IMR-90 (cell line): ENCODE results near the gene STYXL1. TPM values are rescaled to one million over a fixed set of nuclear protein-coding genes. Genes with fewer than 3 reads are reported as not detected.
A peak's percentile ranks its signal among the peaks of the same experiment; 100 is the strongest.

Experiments used
- ATAC-seq: fragments of 200-7000 bp; cut with Tn5 transposase; 2 replicates; pipeline ENCODE4 v1.9.1; 2020; ENCODE audit warnings: low read depth, mild to moderate bottlenecking, moderate library complexity
- BruUV-seq: library from RNA; stranded (reverse); fragments of 400-500 nt; replicated peaks from 2 replicates; lab custom pipeline; 2021; lab: Mats Ljungman, UMichigan
- CTCF ChIA-PET: fragments of 300-600 bp; formaldehyde crosslinking; extraction: SDS; loops from one replicate; lab custom pipeline; 2021; ENCODE audit warnings: antibody characterized with exemption; lab: Yijun Ruan, JAX
- POLR2A ChIA-PET: fragments of 300-600 bp; sonication (Branson Sonifier 250); formaldehyde crosslinking; loops from one replicate; lab custom pipeline; 2022; ENCODE audit warnings: antibody characterized with exemption; ENCODE audit not compliant: unreplicated experiment; lab: Charles Lee
- DNase-seq: peaks from one replicate; pipeline ENCODE4 v3.0.0; 2013
- H2AFZ ChIP-seq: replicated peaks from 2 replicates; pipeline ENCODE3; 2013; ENCODE audit warnings: low read length, mild to moderate bottlenecking; ENCODE audit not compliant: poor library complexity
- H2AK5ac ChIP-seq: 2 replicates; pipeline ENCODE4 v1.6.1; 2013; ENCODE audit warnings: low read depth, low read length, inconsistent platforms
- H2AK9ac ChIP-seq: replicated peaks from 2 replicates; pipeline ENCODE3; 2013; ENCODE audit warnings: mild to moderate bottlenecking, low read depth, low read length, moderate library complexity; ENCODE audit not compliant: poor library complexity
- H2BK120ac ChIP-seq: 2 replicates; pipeline ENCODE4 v1.6.1; 2013; ENCODE audit warnings: low read depth, low read length, inconsistent platforms
- H2BK15ac ChIP-seq: 3 replicates; pipeline ENCODE4 v1.6.1; 2013; ENCODE audit warnings: low read depth, low read length, inconsistent platforms
- H2BK20ac ChIP-seq: 2 replicates; pipeline ENCODE4 v1.6.1; 2013; ENCODE audit warnings: low read depth, mild to moderate bottlenecking, inconsistent platforms, low read length, moderate library complexity
- H2BK5ac ChIP-seq: 2 replicates; pipeline ENCODE4 v1.6.1; 2013; ENCODE audit warnings: mild to moderate bottlenecking, low read depth, low read length, inconsistent platforms; ENCODE audit not compliant: poor library complexity, severe bottlenecking
- H3K14ac ChIP-seq: replicated peaks from 2 replicates; pipeline ENCODE4 v1.6.1; 2013; ENCODE audit warnings: low read depth, low read length, inconsistent platforms
- H3K18ac ChIP-seq: 2 replicates; pipeline ENCODE4 v1.6.1; 2013; ENCODE audit warnings: low read depth, low read length, control low read depth
- H3K23ac ChIP-seq: 2 replicates; pipeline ENCODE4 v1.6.1; 2013; ENCODE audit warnings: low read depth, low read length, inconsistent platforms
- H3K27ac ChIP-seq: 2 replicates; pipeline ENCODE4 v1.5.1; 2013; ENCODE audit warnings: mild to moderate bottlenecking, control low read depth, low read length; ENCODE audit not compliant: insufficient read depth
- H3K27me3 ChIP-seq: 2 replicates; pipeline ENCODE4 v1.6.1; 2013; ENCODE audit warnings: low read length; ENCODE audit not compliant: control insufficient read depth, insufficient read depth
- H3K36me3 ChIP-seq: 2 replicates; pipeline ENCODE4 v1.6.1; 2013; ENCODE audit warnings: low read length, mixed read lengths; ENCODE audit not compliant: control insufficient read depth, insufficient read depth
- H3K4ac ChIP-seq: 2 replicates; pipeline ENCODE4 v1.6.1; 2013; ENCODE audit warnings: low read depth, low read length, inconsistent platforms
- H3K4me1 ChIP-seq: 2 replicates; pipeline ENCODE4 v1.6.1; 2013; ENCODE audit warnings: low read length, mixed read lengths; ENCODE audit not compliant: control insufficient read depth, insufficient read depth
- H3K4me2 ChIP-seq: 2 replicates; pipeline ENCODE4 v1.6.1; 2013; ENCODE audit warnings: low read depth, mild to moderate bottlenecking, control low read depth, low read length, moderate library complexity
- H3K4me3 ChIP-seq: 2 replicates; pipeline ENCODE4 v1.5.1; 2013; ENCODE audit warnings: low read depth, mild to moderate bottlenecking, control low read depth, low read length, moderate library complexity; ENCODE audit not compliant: insufficient read depth
- H3K56ac ChIP-seq: 2 replicates; pipeline ENCODE4 v1.6.1; 2013; ENCODE audit warnings: low read length, inconsistent platforms; ENCODE audit not compliant: insufficient read depth; ENCODE audit errors: extremely low read depth
- H3K79me1 ChIP-seq, 2 experiments: 2 replicates each; pipeline ENCODE4 v1.6.1; 2013; ENCODE audit warnings: low read length in 2 of 2, inconsistent platforms in 1 of 2, low read depth in 1 of 2
- H3K9ac ChIP-seq: 2 replicates; pipeline ENCODE4 v1.6.1; 2013; ENCODE audit warnings: low read depth, low read length, control low read depth
- H3K9me1 ChIP-seq: 2 replicates; pipeline ENCODE4 v1.6.1; 2013; ENCODE audit warnings: low read length, inconsistent platforms; ENCODE audit not compliant: insufficient read depth
- H3K9me3 ChIP-seq: 2 replicates; pipeline ENCODE4 v1.6.1; 2013; ENCODE audit warnings: low read length; ENCODE audit not compliant: control insufficient read depth, insufficient read depth
- H4K20me1 ChIP-seq: 2 replicates; pipeline ENCODE4 v1.6.1; 2013; ENCODE audit warnings: low read length, inconsistent platforms; ENCODE audit not compliant: insufficient read depth
- H4K5ac ChIP-seq: 2 replicates; pipeline ENCODE4 v1.6.1; 2013; ENCODE audit warnings: mild to moderate bottlenecking, low read depth, low read length, control low read depth
- H4K8ac ChIP-seq, 2 experiments: 2 replicates each; pipeline ENCODE4 v1.6.1; 2013; ENCODE audit warnings: low read depth in 2 of 2, low read length in 2 of 2, control low read depth in 1 of 2, inconsistent platforms in 1 of 2
- H4K91ac ChIP-seq: 2 replicates; pipeline ENCODE4 v1.6.1; 2013; ENCODE audit warnings: low read depth, low read length, inconsistent platforms; ENCODE audit not compliant: insufficient read depth
- FOS ChIP-seq: fragments of 150-350 bp; IDR thresholded peaks from 2 replicates; pipeline ENCODE4 v1.6.1; 2016; ENCODE audit warnings: low read depth, low read length
- MAZ ChIP-seq: IDR thresholded peaks from 2 replicates; pipeline ENCODE4 v1.6.1; 2012; ENCODE audit warnings: low read depth, mild to moderate bottlenecking, low read length, improper control_type of control experiment, moderate library complexity, borderline replicate concordance
- WGBS, 2 experiments: methylation state at CpG; one replicate each; pipeline versions ENCODE4 v1.1.5 to v1.1.7; 2013; ENCODE audit warnings: missing lambda C conversion rate in 2 of 2; ENCODE audit not compliant: insufficient read length in 1 of 2; ENCODE audit errors: extremely low coverage in 2 of 2; 5-methylcytosine and 5-hydroxymethylcytosine counted together
- dilution Hi-C: fragments of 300-500 bp; cut with HindIII; formaldehyde crosslinking; loops from one replicate; pipeline ENCODE4 v1.14.3; 2018; ENCODE audit warnings: low sequenced_read_pairs; ENCODE audit not compliant: unreplicated experiment
- in situ Hi-C: fragments of 300-500 bp; cut with MboI; formaldehyde crosslinking; loops from 3 replicates; pipeline ENCODE4 v1.14.3; 2019; ENCODE audit warnings: low sequenced_read_pairs, inconsistent platforms, mixed read lengths
- intact Hi-C: fragments of 100-400 bp; cut with micrococcal nuclease; formaldehyde crosslinking; loops from 2 replicates; pipeline ENCODE4 v1.10.0; 2022
- polyA plus RNA-seq, 3 experiments: library from polyadenylated mRNA; depleted of rRNA; stranded (reverse); fragments of >200 nt; gene quantifications; 2 replicates each; pipeline ENCODE4 v1.2.3, GENCODE V29; 2012; ENCODE audit warnings: low replicate concordance in 1 of 3
- total RNA-seq: library from RNA; depleted of rRNA; stranded (reverse); fragments of >200 nt; gene quantifications from 2 replicates; pipeline ENCODE4 v1.2.3, GENCODE V29; 2012

Gene STYXL1
- total and polyA plus RNA-seq, 2 of the 4 experiments (the other 2 are of a cell fraction): 66.1 to 73.8 TPM

- no peak; the same call in 1 of the 2 replicates for TF ChIP-seq FOS
These were observed 36.3 kb downstream of the STYXL1 start (continued) for GRCh38 chr7:76011442-76011861.

GRCh38 chr7:76009672-76010600 lies 37.9 kb downstream of the STYXL1 start:
- H3K79me1 ChIP-seq: peaks cover 0 to 20% of the 10 kb centered on the region in 2 experiments; a peak in 2 of 4 replicates
- peak overlapping the region; percentile 61; the same call in 1 of the 2 replicates for H3K27ac ChIP-seq
- ATAC-seq: no peak
- H2BK20ac ChIP-seq: peak overlapping the region; percentile 76
- peaks cover 22% of the 10 kb centered on the region for H3K9me1 ChIP-seq
- H3K18ac ChIP-seq: peak overlapping the region; percentile 84; the same call in 1 of the 2 replicates
- in situ Hi-C loops (no loop called here), dilution Hi-C loops (no loop called here), intact Hi-C loops (loop anchor here (5.0 to 10.0 kb wide), 2 partner anchors 95 to 233 kb away; partner anchors contain the start of gene POR)
- peaks cover 20% of the 10 kb centered on the region for H3K4me1 ChIP-seq
- peak overlapping the region in 1 of 2 experiments; percentile 10; a peak in 1 of 4 replicates for H4K8ac ChIP-seq
- no peak overlapping the region; the same call in 1 of the 2 replicates for H4K5ac ChIP-seq
- POLR2A ChIA-PET: no interaction called here
- H2AK5ac ChIP-seq: peak overlapping the region; percentile 94
- H2AFZ ChIP-seq: no peak overlapping the region
- peak overlapping the region; percentile 69 for H2BK120ac ChIP-seq
- TF ChIP-seq MAZ: no peak
- H3K9ac ChIP-seq: no peak overlapping the region
- H2BK15ac ChIP-seq: peak overlapping the region; percentile 82; the same call in 1 of the 3 replicates
- peak overlapping the region; percentile 79 for H4K91ac ChIP-seq
- CTCF ChIA-PET: interaction anchor here (0.6 to 2.6 kb wide), 2 partner anchors 9 to 10 kb away, joined by 4 to 9 read pairs; no protein-coding TSS in a partner anchor
- no peak overlapping the region for H3K23ac ChIP-seq
- no TSS peak for BruUV-seq
- WGBS, 2 experiments: 92% methylated on average over 4 of the region's 11 CpGs; no CpG with 5 or more reads in 1 of the 2 experiments
- peaks cover 8% of the 10 kb centered on the region for H3K36me3 ChIP-seq
- 0 out of 2 replicates have a peak, but pooled peaks cover 4% of the 10 kb centered on the region for H4K20me1 ChIP-seq
- DNase-seq: no peak
- H3K4me2 ChIP-seq: no peak overlapping the region
- peak overlapping the region; percentile 44 for H2AK9ac ChIP-seq
- no peak overlapping the region for H3K4me3 ChIP-seq
- peak overlapping the region; percentile 69 for H2BK5ac ChIP-seq
- no peak overlapping the region for H3K56ac ChIP-seq
- no peaks in the 10 kb centered on the region for H3K9me3 ChIP-seq
- no peaks in the 10 kb centered on the region for H3K27me3 ChIP-seq
- H3K4ac ChIP-seq: peak overlapping the region; percentile 79
- H3K14ac ChIP-seq: peak overlapping the region; percentile 66
